B cell (primary cell): ENCODE measurements around the gene TMEM232. TPM values are rescaled to one million over a fixed set of nuclear protein-coding genes. Genes with fewer than 3 reads are reported as not detected.

Source experiments
- ATAC-seq: fragments of 200-7000 bp; cut with Tn5 transposase; one replicate; pipeline ENCODE4 v1.10.0; 2021; ENCODE audit warnings: low read depth, mild to moderate bottlenecking, moderate number of reproducible peaks, moderate library complexity
- CTCF ChIA-PET: fragments of 350-600 bp; sonication (Branson Sonifier 250); formaldehyde crosslinking; loops from one replicate; lab custom pipeline; 2021; ENCODE audit warnings: antibody characterized with exemption, inconsistent platforms; lab: Charles Lee
- POLR2A ChIA-PET: fragments of 350-600 bp; sonication (Branson Sonifier 250); formaldehyde crosslinking; loops from one replicate; lab custom pipeline; 2021; ENCODE audit warnings: antibody characterized with exemption; lab: Charles Lee
- DNase-seq: peaks from one replicate; pipeline ENCODE4 v3.0.0; 2013
- H2AFZ ChIP-seq: 2 replicates; pipeline ENCODE4 v1.6.1; 2012; ENCODE audit warnings: mild to moderate bottlenecking, low read depth, low read length; ENCODE audit not compliant: insufficient read depth, poor library complexity, severe bottlenecking
- H3K27ac ChIP-seq, 2 donors: 1 replicate in 1 of 2; 2 replicates in 1 of 2; pipeline ENCODE4 v1.5.1; 2012 to 2013; ENCODE audit warnings: low read length in 2 of 2, mild to moderate bottlenecking in 2 of 2, moderate library complexity in 1 of 2
- H3K27me3 ChIP-seq, 4 experiments: fragments of 200-600 bp in 1 of 4; sonication (generic) in 1 of 4; replicated peaks in 1 of 4; 1 replicate in 2 of 4; 2 replicates in 2 of 4; pipeline versions ENCODE4 v1.6.1 to v1.7.0; 2013 to 2016; ENCODE audit warnings: low read length in 3 of 4, mild to moderate bottlenecking in 2 of 4, mixed read lengths in 1 of 4, moderate library complexity in 1 of 4; ENCODE audit not compliant: insufficient read depth in 4 of 4, control insufficient read depth in 3 of 4; ENCODE audit errors: control extremely low read depth in 1 of 4
- H3K36me3 ChIP-seq, 2 experiments: replicated peaks in 1 of 2; 1 replicate in 1 of 2; 2 replicates in 1 of 2; pipeline versions ENCODE4 v1.6.1 to v1.7.1; 2013; ENCODE audit warnings: low read length in 1 of 2; ENCODE audit not compliant: insufficient read depth in 2 of 2, control insufficient read depth in 1 of 2; ENCODE audit errors: control extremely low read depth in 1 of 2, extremely low read depth in 1 of 2
- H3K4me1 ChIP-seq, 2 donors: fragments of 200-600 bp in 1 of 2; sonication (generic) in 1 of 2; 1 replicate in 1 of 2; 2 replicates in 1 of 2; pipeline versions ENCODE4 v1.5.1 to v1.6.1; 2013 to 2017; ENCODE audit warnings: low read length in 2 of 2; ENCODE audit not compliant: control insufficient read depth in 2 of 2, insufficient read depth in 2 of 2
- H3K4me2 ChIP-seq: replicated peaks from 2 replicates; pipeline ENCODE3; 2012; ENCODE audit warnings: mild to moderate bottlenecking, low read depth, low read length; ENCODE audit not compliant: poor library complexity, severe bottlenecking
- H3K4me3 ChIP-seq, 5 experiments: fragments of 200-600 bp in 1 of 5; sonication (generic) in 1 of 5; 1 replicate in 3 of 5; 2 replicates in 2 of 5; pipeline versions ENCODE4 v1.5.1 to v1.7.0; 2011 to 2016; ENCODE audit warnings: low read length in 4 of 5, mild to moderate bottlenecking in 4 of 5, low read depth in 2 of 5, control low read depth in 1 of 5, moderate library complexity in 1 of 5; ENCODE audit not compliant: insufficient read depth in 1 of 5; ENCODE audit errors: control extremely low read depth in 1 of 5, extremely low read depth in 1 of 5
- H3K79me2 ChIP-seq: fragments of 200-600 bp; sonication (generic); one replicate; pipeline ENCODE4 v1.6.0; 2016; ENCODE audit warnings: low read length; ENCODE audit not compliant: control insufficient read depth, insufficient read depth
- H3K9ac ChIP-seq: fragments of 200-600 bp; sonication (generic); 2 replicates; pipeline ENCODE4 v1.6.1; 2017; ENCODE audit warnings: mild to moderate bottlenecking, low read length, moderate library complexity
- H3K9me3 ChIP-seq, 3 donors: one replicate each; pipeline versions ENCODE4 v1.6.1 to v1.7.1; 2013; ENCODE audit warnings: low read length in 2 of 3; ENCODE audit not compliant: control insufficient read depth in 2 of 3, insufficient read depth in 1 of 3; ENCODE audit errors: control extremely low read depth in 1 of 3
- H4K20me1 ChIP-seq: 2 replicates; pipeline ENCODE4 v1.6.0; 2012; ENCODE audit warnings: mild to moderate bottlenecking, low read length; ENCODE audit not compliant: insufficient read depth, control insufficient read depth, poor library complexity, severe bottlenecking
- H3K27ac Mint-ChIP-seq: one replicate; pipeline ENCODE4 v1.8.0; 2021; ENCODE audit warnings: mixed read lengths
- H3K27me3 Mint-ChIP-seq: one replicate; pipeline ENCODE4 v1.8.0; 2021; ENCODE audit warnings: mixed read lengths
- H3K4me1 Mint-ChIP-seq: one replicate; pipeline ENCODE4 v1.8.0; 2021; ENCODE audit warnings: mixed read lengths
- H3K4me3 Mint-ChIP-seq: one replicate; pipeline ENCODE4 v1.8.0; 2021; ENCODE audit warnings: mixed read lengths
- H3K9me3 Mint-ChIP-seq: one replicate; pipeline ENCODE4 v1.8.0; 2022; ENCODE audit warnings: mixed read lengths; ENCODE audit not compliant: insufficient read depth
- EZH2 ChIP-seq: IDR thresholded peaks from 2 replicates; pipeline ENCODE4 v1.6.1; 2012; ENCODE audit warnings: borderline replicate concordance, low read depth, mild to moderate bottlenecking, moderate library complexity, low read length; ENCODE audit not compliant: insufficient read depth, poor library complexity, severe bottlenecking
- WGBS: methylation state at CpG from one replicate; pipeline ENCODE4 v1.1.5; 2013; ENCODE audit warnings: missing lambda C conversion rate; ENCODE audit not compliant: insufficient coverage; 5-methylcytosine and 5-hydroxymethylcytosine counted together
- intact Hi-C: fragments of 100-400 bp; cut with micrococcal nuclease; formaldehyde crosslinking; loops from one replicate; pipeline ENCODE4 v1.10.0; 2022
- polyA plus RNA-seq: library from polyadenylated mRNA; depleted of rRNA; stranded (reverse); fragments of >200 nt; gene quantifications from 2 replicates; pipeline ENCODE4 v1.2.3, GENCODE V29; 2012
- total RNA-seq, 2 donors: library from RNA; stranded (reverse); fragments of 120-200 nt in 1 of 2; gene quantifications; 1 replicate in 1 of 2; 2 replicates in 1 of 2; pipeline versions ENCODE4 v1.2.3 to v1.2.4, GENCODE V29; 2013 to 2022
- TF ChIP-seq, protein P1 (sequence below): fragments of 200-600 bp; IDR thresholded peaks from one replicate; pipeline ENCODE4 v1.8.0; 2022; ENCODE audit warnings: antibody characterized with exemption, mild to moderate bottlenecking

TMEM232 gene
- total and polyA plus RNA-seq, 2 donors (not counting 1 experiment from before 2014, with no cell fraction given) = 0.49 to 2.9 TPM

DNA sequence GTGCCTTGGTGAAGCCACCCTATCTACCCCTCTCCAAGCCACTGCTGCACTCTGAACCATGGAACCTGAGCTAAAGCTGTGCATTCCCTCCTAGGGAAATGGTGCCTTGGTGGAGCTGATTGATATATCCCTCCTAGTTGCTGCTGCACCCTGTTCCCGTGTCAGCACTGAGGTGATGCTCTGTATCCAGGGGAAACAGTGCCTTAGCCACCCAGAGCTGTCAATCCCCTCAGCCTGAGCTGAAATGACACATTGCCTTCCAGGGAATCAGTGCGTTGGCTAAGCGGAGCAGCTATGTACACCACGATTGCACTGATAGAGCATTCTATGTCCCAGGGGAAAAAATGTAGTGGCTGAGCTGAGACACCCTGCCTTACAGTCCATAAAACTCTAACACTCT is 257.0 kb downstream of the TMEM232 start:
- H3K4me3 Mint-ChIP-seq = no peak overlapping the region
- H2AFZ ChIP-seq = no peak overlapping the region
- no peaks in the 10 kb centered on the region for H4K20me1 ChIP-seq
- intact Hi-C loops = no loop called here
- ATAC-seq (no peak), DNase-seq (no peak)
- WGBS = 92% methylated on average over 2 of the region's 4 CpGs
- peaks cover 2 to 13% (median 11%) of the 10 kb centered on the region in 3 donors for H3K9me3 ChIP-seq
- H3K4me1 Mint-ChIP-seq = no peaks in the 10 kb centered on the region
- no peak overlapping the region for H3K9ac ChIP-seq
- H3K4me3 ChIP-seq = no peak overlapping the region
- H3K9me3 Mint-ChIP-seq = peaks cover 12% of the 10 kb centered on the region
- no peaks in the 10 kb centered on the region for H3K4me1 ChIP-seq
- H3K27ac ChIP-seq = no peak overlapping the region
- H3K4me2 ChIP-seq = no peak overlapping the region
- no peaks in the 10 kb centered on the region for H3K27me3 Mint-ChIP-seq
- TF ChIP-seq, protein P1, sequence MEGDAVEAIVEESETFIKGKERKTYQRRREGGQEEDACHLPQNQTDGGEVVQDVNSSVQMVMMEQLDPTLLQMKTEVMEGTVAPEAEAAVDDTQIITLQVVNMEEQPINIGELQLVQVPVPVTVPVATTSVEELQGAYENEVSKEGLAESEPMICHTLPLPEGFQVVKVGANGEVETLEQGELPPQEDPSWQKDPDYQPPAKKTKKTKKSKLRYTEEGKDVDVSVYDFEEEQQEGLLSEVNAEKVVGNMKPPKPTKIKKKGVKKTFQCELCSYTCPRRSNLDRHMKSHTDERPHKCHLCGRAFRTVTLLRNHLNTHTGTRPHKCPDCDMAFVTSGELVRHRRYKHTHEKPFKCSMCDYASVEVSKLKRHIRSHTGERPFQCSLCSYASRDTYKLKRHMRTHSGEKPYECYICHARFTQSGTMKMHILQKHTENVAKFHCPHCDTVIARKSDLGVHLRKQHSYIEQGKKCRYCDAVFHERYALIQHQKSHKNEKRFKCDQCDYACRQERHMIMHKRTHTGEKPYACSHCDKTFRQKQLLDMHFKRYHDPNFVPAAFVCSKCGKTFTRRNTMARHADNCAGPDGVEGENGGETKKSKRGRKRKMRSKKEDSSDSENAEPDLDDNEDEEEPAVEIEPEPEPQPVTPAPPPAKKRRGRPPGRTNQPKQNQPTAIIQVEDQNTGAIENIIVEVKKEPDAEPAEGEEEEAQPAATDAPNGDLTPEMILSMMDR = no peak
- no peak for TF ChIP-seq EZH2
- no peaks in the 10 kb centered on the region for H3K27me3 ChIP-seq
- ChIA-PET CTCF (no interaction called here), POLR2A (no interaction called here)
- H3K79me2 ChIP-seq = no peaks in the 10 kb centered on the region
- H3K27ac Mint-ChIP-seq = no peak overlapping the region
- no peaks in the 10 kb centered on the region for H3K36me3 ChIP-seq

DNA sequence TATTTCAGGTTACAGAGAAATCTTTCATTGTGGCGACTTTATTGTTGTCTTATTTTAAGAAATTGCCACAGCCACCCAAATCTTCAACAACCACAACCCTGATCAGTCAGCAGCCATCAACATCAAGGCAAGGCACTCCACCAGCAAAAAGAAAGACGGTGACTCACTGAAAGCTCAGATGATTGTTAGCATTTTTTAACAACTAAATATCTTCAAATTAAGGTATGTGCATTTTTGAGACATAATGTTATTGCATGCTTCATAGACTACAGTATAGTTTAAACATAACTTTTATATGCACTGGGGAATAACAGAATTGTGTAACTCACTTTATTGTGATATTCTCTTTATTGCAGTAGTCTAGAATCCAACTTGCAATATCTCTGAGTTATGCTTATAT is 263.4 kb downstream of the TMEM232 start:
- ChIA-PET CTCF (no interaction called here), POLR2A (no interaction called here)
- Histone ChIP-seq H3K4me1 (no peaks in the 10 kb centered on the region), H4K20me1 (no peaks in the 10 kb centered on the region), H3K36me3 (no peaks in the 10 kb centered on the region), H3K27ac (no peak overlapping the region), H3K27me3 (no peaks in the 10 kb centered on the region), H3K9me3 (peaks cover 0 to 2% (median 0%) of the 10 kb centered on the region in 3 donors), H3K9ac (no peak overlapping the region), H3K79me2 (no peaks in the 10 kb centered on the region), H3K4me3 (no peak overlapping the region), H3K4me2 (no peak overlapping the region), H2AFZ (no peak overlapping the region)
- no peaks in the 10 kb centered on the region for H3K27me3 Mint-ChIP-seq
- H3K27ac Mint-ChIP-seq = no peak overlapping the region
- TF ChIP-seq EZH2 = no peak
- TF ChIP-seq, protein P1 = no peak
- no peaks in the 10 kb centered on the region for H3K4me1 Mint-ChIP-seq
- H3K4me3 Mint-ChIP-seq = no peak overlapping the region
- ATAC-seq (no peak), DNase-seq (no peak)
- WGBS = no CpG with 5 or more reads among the region's 2 CpGs
- intact Hi-C loops = no loop called here
- no peaks in the 10 kb centered on the region for H3K9me3 Mint-ChIP-seq
